ENCODE results near the gene CYGB. TPM values are rescaled to one million over a fixed set of nuclear protein-coding genes. Genes with fewer than 3 reads are reported as not detected.
A peak's percentile ranks its signal among the peaks of the same experiment; 100 is the strongest.

The CYGB gene
- total and polyA plus RNA-seq, 2 of the 13 experiments (the other 11 are each of a cell fraction or from before 2014, with no cell fraction given) = 18.9 to 27.1 TPM

GRCh38 chr17:76546556-76547182 is 9.2 kb upstream of the CYGB start (continued):
- TF ChIP-seq PATZ1 (CRISPR knock-in tag; IDR thresholded peaks at IDR 0.05) = peak; percentile 49; the same call in 1 of the 2 replicates
- TF ChIP-seq FOXC1 (CRISPR knock-in tag; IDR thresholded peaks at IDR 0.05; ENCODE audit: borderline replicate concordance) = 0 out of 2 replicates have a peak, but pooled peaks have one; percentile 23
- TF ChIP-seq KLF13 (CRISPR knock-in tag; IDR thresholded peaks at IDR 0.05) = no peak
- TF ChIP-seq FOXO4 (CRISPR knock-in tag; conservative IDR thresholded peaks at IDR 0.05) = 0 out of 2 replicates have a peak, but pooled peaks have one; percentile 88
- TF ChIP-seq ZNF598 (CRISPR knock-in tag; IDR thresholded peaks at IDR 0.05; ENCODE audit: borderline replicate concordance) = peak; percentile 2; the same call in 1 of the 2 replicates
- no peak for TF ChIP-seq ESRRA (CRISPR knock-in tag; IDR thresholded peaks at IDR 0.05; ENCODE audit: low read depth)

DNA sequence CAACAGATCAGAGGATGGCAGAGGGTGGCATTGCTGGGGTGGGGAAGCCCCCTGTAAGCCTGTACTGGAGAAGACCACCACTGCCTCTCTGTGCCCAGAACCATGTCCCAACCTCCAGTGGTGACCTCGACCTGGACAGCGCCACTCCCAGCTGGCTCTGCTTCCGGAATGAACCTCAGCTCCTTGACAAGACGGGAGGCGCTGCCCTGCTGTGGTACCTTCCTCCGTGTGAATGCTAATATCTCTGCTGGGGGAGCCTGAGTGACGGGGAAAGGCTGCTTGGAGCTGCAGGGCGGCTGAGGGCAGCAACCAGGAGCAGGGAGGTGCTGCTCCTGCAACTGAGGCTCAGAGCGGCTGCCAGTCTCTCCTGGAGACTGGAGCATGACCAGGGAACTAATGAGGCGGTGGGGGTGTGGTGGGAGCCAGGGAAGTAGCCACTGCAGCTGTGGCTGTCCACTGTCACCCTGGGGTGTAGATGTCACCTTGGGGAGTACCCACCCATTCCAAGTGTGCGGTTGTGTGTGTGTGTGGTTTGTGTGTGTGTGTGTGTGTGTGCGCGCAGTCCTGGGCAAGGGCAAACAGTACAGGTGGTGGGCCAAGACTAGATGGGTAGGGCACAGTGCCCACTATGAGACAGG is 8.5 kb upstream of the CYGB start:
- H3K9me3 ChIP-seq (ENCODE audit: low read length) = no peaks in the 10 kb centered on the region
- peaks cover 9 to 12% of the 10 kb centered on the region in 2 experiments; a peak in 4 of 5 replicates for H3K36me3 ChIP-seq (replicated peaks in 1 of 2; ENCODE audit: control insufficient read depth in 1 of 2, insufficient read depth in 2 of 2, low read length in 2 of 2)
- H3K79me2 ChIP-seq (ENCODE audit: insufficient read depth, low read length) = peaks cover 42% of the 10 kb centered on the region
- no peak overlapping the region for H3K4me3 ChIP-seq (replicated peaks in 1 of 3; ENCODE audit: insufficient read depth in 1 of 3, low read depth in 2 of 3, low read length in 3 of 3)
- H3K4me2 ChIP-seq (ENCODE audit: low read depth, low read length) = no peak overlapping the region
- no TSS peak for BruUV-seq (replicated peaks)
- no peaks in the 10 kb centered on the region for H3K27me3 ChIP-seq (ENCODE audit: control insufficient read depth in 1 of 2, insufficient read depth in 2 of 2, low read length in 2 of 2)
- ChIA-PET POLR2A (interaction anchor here (0.6 to 3.1 kb wide), 8 partner anchors 11 to 38 kb away, joined by 3 to 30 read pairs (median 4); no protein-coding TSS in a partner anchor), CTCF (ENCODE audit: low intra/inter-chr PET ratio, low total read pairs) (interaction anchor here (1.6 to 4.4 kb wide), 4 partner anchors 13 to 80 kb away, joined by 6 to 86 read pairs (median 7); no protein-coding TSS in a partner anchor)
- H4K20me1 ChIP-seq (ENCODE audit: insufficient read depth, low read length) = peaks cover 7% of the 10 kb centered on the region; the same call in 1 of the 2 replicates
- H3K4me1 ChIP-seq (ENCODE audit: insufficient read depth, low read length) = peaks cover 53% of the 10 kb centered on the region
- no peak overlapping the region for H3K27ac ChIP-seq (ENCODE audit: extremely low read length, insufficient read depth, low read length)
- no peak overlapping the region for H3K9ac ChIP-seq (ENCODE audit: insufficient read depth, low read depth, low read length)
- in situ Hi-C loops (cut with HindIII; ENCODE audit: extremely low pct_ligation_motif_present, low pct_unique_long_range_greater_than_20kb) (no loop called here), intact Hi-C loops (cut with micrococcal nuclease; ENCODE audit: unreplicated experiment) (no loop called here)
- DNase-seq (ENCODE audit: low spot score) (no peak), ATAC-seq (no peak), FAIRE-seq (no peak)
- no peak overlapping the region for H2AFZ ChIP-seq (ENCODE audit: low read length)
- 90% methylated on average over 13 of the region's 13 CpGs for WGBS (ENCODE audit: low lambda C conversion rate)
- TF ChIP-seq MEIS2 (CRISPR knock-in tag; IDR thresholded peaks at IDR 0.05) (no peak), TFE3 (CRISPR knock-in tag; IDR thresholded peaks at IDR 0.05) (no peak), ZFP91 (CRISPR knock-in tag; IDR thresholded peaks at IDR 0.05; ENCODE audit: borderline replicate concordance) (0 out of 2 replicates have a peak, but pooled peaks have one; percentile 7), ZSCAN21 (CRISPR knock-in tag; IDR thresholded peaks at IDR 0.05; ENCODE audit: borderline replicate concordance) (no peak), HIVEP1 (CRISPR knock-in tag; IDR thresholded peaks at IDR 0.05) (peak; percentile 23; the same call in 1 of the 2 replicates), NR2F2 (IDR thresholded peaks at IDR 0.05; ENCODE audit: borderline replicate concordance, low read depth) (no peak), ZNF816 (CRISPR knock-in tag; IDR thresholded peaks at IDR 0.05; ENCODE audit: borderline replicate concordance) (no peak), ZNF572 (CRISPR knock-in tag; IDR thresholded peaks at IDR 0.05) (peak; percentile 78; the same call in 1 of the 2 replicates)
